H1 (cell line): ENCODE measurements around the gene PIP4K2C. TPM values are rescaled to one million over a fixed set of nuclear protein-coding genes. Genes with fewer than 3 reads are reported as not detected.

Experiments used
- CTCF ChIA-PET: fragments of 300-600 bp; sonication (Branson Sonifier 250); formaldehyde crosslinking; loops from one replicate; lab custom pipeline; 2021; ENCODE audit not compliant: partially characterized antibody; lab: Charles Lee
- POLR2A ChIA-PET: fragments of 300-600 bp; sonication (Branson Sonifier 250); formaldehyde crosslinking; loops from one replicate; lab custom pipeline; 2021; ENCODE audit warnings: inconsistent platforms; ENCODE audit not compliant: partially characterized antibody; lab: Charles Lee
- DNase-seq, 2 experiments: peaks; one replicate each; pipeline versions ENCODE4 v3.0.0 to v3.0.0-alpha.2; 2010 to 2022; ENCODE audit warnings: low spot score in 2 of 2, low read depth in 1 of 2, mixed read lengths in 1 of 2
- FAIRE-seq: peaks from 2 replicates; lab custom pipeline; 2011; peaks lifted over from hg19 to GRCh38; lab: Jason Lieb, UNC
- H2AFZ ChIP-seq: 2 replicates; pipeline ENCODE4 v1.8.1; 2012; ENCODE audit warnings: low read length, inconsistent platforms
- H2AK5ac ChIP-seq: 2 replicates; pipeline ENCODE4 v1.6.1; 2013; ENCODE audit warnings: low read depth, low read length
- H2BK120ac ChIP-seq: replicated peaks from 2 replicates; pipeline ENCODE3; 2013; ENCODE audit warnings: low read depth, low read length, inconsistent platforms
- H2BK12ac ChIP-seq: 2 replicates; pipeline ENCODE4 v1.6.1; 2013; ENCODE audit warnings: low read depth, low read length
- H2BK15ac ChIP-seq: 2 replicates; pipeline ENCODE4 v1.6.1; 2013; ENCODE audit warnings: low read length
- H2BK20ac ChIP-seq: 2 replicates; pipeline ENCODE4 v1.6.1; 2013; ENCODE audit warnings: low read length
- H2BK5ac ChIP-seq: 2 replicates; pipeline ENCODE4 v1.6.1; 2013; ENCODE audit warnings: low read depth, low read length
- H3K14ac ChIP-seq: 2 replicates; pipeline ENCODE4 v1.6.1; 2013; ENCODE audit warnings: inconsistent platforms; ENCODE audit not compliant: insufficient read length
- H3K18ac ChIP-seq: 2 replicates; pipeline ENCODE4 v1.6.1; 2013; ENCODE audit warnings: low read length; ENCODE audit errors: extremely low read depth
- H3K23ac ChIP-seq: 2 replicates; pipeline ENCODE4 v1.6.1; 2013; ENCODE audit warnings: inconsistent platforms; ENCODE audit not compliant: insufficient read length
- H3K23me2 ChIP-seq: 2 replicates; pipeline ENCODE4 v1.6.1; 2013; ENCODE audit warnings: low read depth, low read length
- H3K27ac ChIP-seq: 2 replicates; pipeline ENCODE4 v1.6.1; 2011; ENCODE audit warnings: low read depth, low read length, inconsistent platforms
- H3K27me3 ChIP-seq, 4 experiments: replicated peaks in 1 of 4; 1 replicate in 1 of 4; 2 replicates in 3 of 4; pipeline versions ENCODE4 v1.6.1 to v1.8.1; 2011 to 2013; ENCODE audit warnings: low read length in 3 of 4, mild to moderate bottlenecking in 3 of 4, inconsistent platforms in 2 of 4, mixed read lengths in 2 of 4, moderate library complexity in 1 of 4; ENCODE audit not compliant: control insufficient read depth in 3 of 4, insufficient read depth in 3 of 4; ENCODE audit errors: extremely low read depth in 1 of 4
- H3K36me3 ChIP-seq, 4 experiments: 2 replicates each; pipeline versions ENCODE4 v1.6.1 to v1.8.1; 2011 to 2013; ENCODE audit warnings: mild to moderate bottlenecking in 4 of 4, low read length in 3 of 4, moderate library complexity in 2 of 4, control low read depth in 1 of 4, inconsistent platforms in 1 of 4; ENCODE audit not compliant: insufficient read depth in 4 of 4, control insufficient read depth in 2 of 4
- H3K4ac ChIP-seq: replicated peaks from 2 replicates; pipeline ENCODE3; 2013; ENCODE audit warnings: low read length, low read depth, mixed read lengths, inconsistent platforms; ENCODE audit not compliant: insufficient read length
- H3K4me1 ChIP-seq, 4 experiments: replicated peaks in 1 of 4; 1 replicate in 1 of 4; 2 replicates in 3 of 4; pipeline versions ENCODE4 v1.6.1 to v1.8.1; 2011 to 2013; ENCODE audit warnings: low read length in 3 of 4, inconsistent platforms in 2 of 4, mixed read lengths in 1 of 4; ENCODE audit not compliant: insufficient read depth in 4 of 4, control insufficient read depth in 3 of 4
- H3K4me2 ChIP-seq, 2 experiments: 2 replicates each; pipeline versions ENCODE4 v1.6.1 to v1.8.1; 2011 to 2013; ENCODE audit warnings: low read depth in 2 of 2, low read length in 2 of 2, control low read depth in 1 of 2, inconsistent platforms in 1 of 2, mild to moderate bottlenecking in 1 of 2; ENCODE audit not compliant: insufficient read depth in 1 of 2
- H3K4me3 ChIP-seq, 4 experiments: fragments of 200-600, 300-600 bp in 1 of 4; sonication (generic), shearing (Covaris generic), sonication (Bioruptor Twin) in 1 of 4; 2 replicates each; pipeline versions ENCODE4 v1.5.1 to v1.8.1; 2011 to 2016; ENCODE audit warnings: low read length in 4 of 4, low read depth in 3 of 4, control low read depth in 2 of 4, inconsistent platforms in 2 of 4, mild to moderate bottlenecking in 2 of 4, mixed read lengths in 1 of 4, moderate library complexity in 1 of 4; ENCODE audit not compliant: insufficient read depth in 2 of 4; ENCODE audit errors: extremely low read depth in 1 of 4
- H3K56ac ChIP-seq: replicated peaks from 2 replicates; pipeline ENCODE3; 2013; ENCODE audit warnings: low read depth, mild to moderate bottlenecking, mixed read lengths, low read length, inconsistent platforms; ENCODE audit not compliant: insufficient read length
- H3K79me1 ChIP-seq: 2 replicates; pipeline ENCODE4 v1.6.1; 2013; ENCODE audit warnings: low read depth, low read length, control low read depth
- H3K79me2 ChIP-seq, 2 experiments: 2 replicates each; pipeline versions ENCODE4 v1.6.1 to v1.8.1; 2012 to 2013; ENCODE audit warnings: low read length in 2 of 2, mild to moderate bottlenecking in 2 of 2, inconsistent platforms in 1 of 2; ENCODE audit not compliant: insufficient read depth in 2 of 2, control insufficient read depth in 1 of 2
- H3K9ac ChIP-seq, 4 experiments: replicated peaks in 1 of 4; 1 replicate in 1 of 4; 2 replicates in 3 of 4; pipeline versions ENCODE4 v1.6.1 to v1.8.1; 2011 to 2013; ENCODE audit warnings: low read depth in 3 of 4, low read length in 3 of 4, control low read depth in 2 of 4, mild to moderate bottlenecking in 2 of 4, moderate library complexity in 2 of 4, inconsistent platforms in 1 of 4; ENCODE audit errors: extremely low read depth in 1 of 4
- H3K9me3 ChIP-seq, 2 experiments: 2 replicates each; pipeline versions ENCODE4 v1.6.1 to v1.8.1; 2012 to 2013; ENCODE audit warnings: mild to moderate bottlenecking in 2 of 2, moderate library complexity in 2 of 2, control low read depth in 1 of 2, inconsistent platforms in 1 of 2, low read depth in 1 of 2, low read length in 1 of 2, mixed read lengths in 1 of 2; ENCODE audit not compliant: insufficient read depth in 2 of 2
- H4K20me1 ChIP-seq, 2 experiments: replicated peaks in 1 of 2; 2 replicates each; pipeline versions ENCODE3 to v1.8.1; 2011 to 2013; ENCODE audit warnings: inconsistent platforms in 2 of 2, low read length in 2 of 2, mild to moderate bottlenecking in 1 of 2; ENCODE audit not compliant: insufficient read depth in 2 of 2, control insufficient read depth in 1 of 2
- H4K5ac ChIP-seq: 2 replicates; pipeline ENCODE4 v1.6.1; 2013; ENCODE audit warnings: low read length, low read depth, mixed read lengths, inconsistent platforms; ENCODE audit not compliant: insufficient read length
- H4K8ac ChIP-seq: 2 replicates; pipeline ENCODE4 v1.8.0; 2013; ENCODE audit warnings: mild to moderate bottlenecking, moderate library complexity, low read length, inconsistent platforms; ENCODE audit not compliant: insufficient read depth; ENCODE audit errors: extremely low read depth
- H4K91ac ChIP-seq: replicated peaks from 2 replicates; pipeline ENCODE3; 2013; ENCODE audit warnings: low read length, mixed read lengths, inconsistent platforms; ENCODE audit not compliant: insufficient read length
- ASH2L ChIP-seq: fragments of 200-600, 300-600 bp; sonication (generic); IDR thresholded peaks from one replicate; pipeline ENCODE4 v1.7.1; 2017; ENCODE audit warnings: low read length
- FOSL1 ChIP-seq: IDR thresholded peaks from 2 replicates; pipeline ENCODE4 v1.6.1; 2011; ENCODE audit warnings: mild to moderate bottlenecking, low read depth, low read length, moderate library complexity; ENCODE audit not compliant: insufficient read depth
- GABPA ChIP-seq: IDR thresholded peaks from 2 replicates; pipeline ENCODE4 v1.6.1; 2011; ENCODE audit warnings: mild to moderate bottlenecking, low read length, moderate library complexity, borderline replicate concordance; ENCODE audit not compliant: insufficient read depth
- GTF2F1 ChIP-seq: IDR thresholded peaks from 2 replicates; pipeline ENCODE4 v1.6.1; 2012; ENCODE audit warnings: low read depth, low read length, improper control_type of control experiment, borderline replicate concordance
- MAFK ChIP-seq: IDR thresholded peaks from 2 replicates; pipeline ENCODE4 v1.6.1; 2012; ENCODE audit warnings: low read depth, mild to moderate bottlenecking, improper control_type of control experiment, low read length
- POLR2A ChIP-seq, 2 experiments: IDR thresholded peaks; 1 replicate in 1 of 2; 2 replicates in 1 of 2; pipeline ENCODE4 v1.6.1; 2011; ENCODE audit warnings: low read depth in 2 of 2, low read length in 2 of 2, mild to moderate bottlenecking in 2 of 2; ENCODE audit errors: control extremely low read depth in 1 of 2
- POU5F1 ChIP-seq: IDR thresholded peaks from 2 replicates; pipeline ENCODE4 v1.6.1; 2011; ENCODE audit warnings: low read depth, mild to moderate bottlenecking, low read length, moderate library complexity
- TAF7 ChIP-seq: optimal IDR thresholded peaks from 2 replicates; pipeline ENCODE3; 2011; ENCODE audit warnings: low read depth, mild to moderate bottlenecking, inconsistent platforms, low read length, moderate library complexity, borderline replicate concordance
- TBP ChIP-seq: IDR thresholded peaks from 2 replicates; pipeline ENCODE4 v1.6.1; 2011; ENCODE audit warnings: low read depth, low read length, improper control_type of control experiment
- TEAD4 ChIP-seq: IDR thresholded peaks from 2 replicates; pipeline ENCODE4 v1.6.1; 2012; ENCODE audit warnings: low read depth, low read length, inconsistent platforms, mixed read lengths
- WGBS, 2 experiments: shearing (Covaris generic) in 1 of 2; methylation state at CpG; one replicate each; pipeline versions ENCODE4 v1.1.6 to v1.1.7; 2013 to 2015; ENCODE audit warnings: low lambda C conversion rate in 2 of 2, mixed read lengths in 2 of 2, inconsistent platforms in 1 of 2, low coverage in 1 of 2, missing lambda C conversion rate in 1 of 2; ENCODE audit not compliant: insufficient replicate concordance in 2 of 2, insufficient coverage in 1 of 2, insufficient read length in 1 of 2; ENCODE audit errors: extremely low coverage in 1 of 2, missing lambda C conversion rate in 1 of 2; 5-methylcytosine and 5-hydroxymethylcytosine counted together
- polyA plus RNA-seq, 7 experiments: library from polyadenylated mRNA; depleted of rRNA in 3 of 7; stranded (reverse) in 5 of 7; unstranded in 2 of 7; fragments of >200 nt in 5 of 7; fragments of 200-250 nt in 2 of 7; gene quantifications; 1 replicate in 5 of 7; 2 replicates in 1 of 7; 4 replicates in 1 of 7; pipeline versions ENCODE4 v1.2.1 to v1.2.3, GENCODE V29; 2011 to 2013; ENCODE audit warnings: missing spikeins in 2 of 7, mixed read lengths in 2 of 7
- total RNA-seq: library from RNA; stranded (reverse); fragmentation: NEBNext Ultra II Directional; extraction: Animal tissue kit (Norgen Biotek cat#: 25700); gene quantifications from 2 replicates; pipeline ENCODE4 v1.2.1, GENCODE V29; 2021

PIP4K2C gene
- total and polyA plus RNA-seq, 2 of the 8 experiments (the other 6 are each of a cell fraction or from before 2014, with no cell fraction given): 25.0 to 27.1 TPM

DNA sequence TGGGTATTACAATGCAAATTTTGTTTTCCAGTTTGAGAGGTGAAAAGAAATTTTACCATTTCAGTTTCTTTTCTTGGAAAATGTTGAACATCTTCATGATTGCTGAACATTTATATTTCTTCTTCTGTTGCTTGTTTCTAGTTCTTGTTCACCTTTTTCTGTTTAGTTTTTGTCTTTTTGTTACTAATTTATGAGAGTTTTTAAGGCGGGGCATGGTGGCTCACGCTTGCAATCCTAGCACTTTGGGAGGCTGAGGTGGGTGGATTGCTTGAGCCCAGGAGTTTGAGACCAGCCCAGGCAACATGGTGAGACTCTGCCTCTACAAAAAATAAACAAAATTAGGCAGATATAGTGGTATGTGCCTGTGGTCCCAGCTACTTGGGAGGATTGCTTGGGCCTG is 30.5 kb upstream of the PIP4K2C start:
- TF ChIP-seq TBP: no peak
- no peak for TF ChIP-seq GTF2F1
- no peak for TF ChIP-seq POU5F1
- no peak for TF ChIP-seq TAF7
- no peak for TF ChIP-seq ASH2L
- no peak for TF ChIP-seq TEAD4
- no peak for TF ChIP-seq MAFK
- no peak for TF ChIP-seq FOSL1
- TF ChIP-seq GABPA: no peak
- no peak for TF ChIP-seq POLR2A (IDR thresholded peaks at IDR 0.05; ENCODE audit: control extremely low read depth in 1 of 2, low read depth in 2 of 2, low read length in 2 of 2)
- TF ChIP-seq, all 59 proteins: peak for 0
- Histone ChIP-seq H3K23me2 (no peaks in the 10 kb centered on the region; the same call in 1 of the 2 replicates), H4K20me1 (peaks cover 0 to 2% of the 10 kb centered on the region in 2 experiments), H3K79me2 (peaks cover 0 to 4% of the 10 kb centered on the region in 2 experiments; a peak in 1 of 4 replicates), H2BK15ac (no peak overlapping the region), H3K23ac (no peak overlapping the region), H2BK5ac (no peak overlapping the region), H3K4me1 (no peaks in the 10 kb centered on the region), H3K56ac (no peak overlapping the region), H3K14ac (no peak overlapping the region), H4K8ac (no peak overlapping the region), H3K9ac (no peak overlapping the region), H3K4ac (no peak overlapping the region), H2BK120ac (no peak overlapping the region), H3K27ac (no peak overlapping the region), H3K4me2 (no peak overlapping the region), H3K18ac (no peak overlapping the region), H2BK20ac (no peak overlapping the region), H2AFZ (no peak overlapping the region), H3K36me3 (peaks cover 2 to 18% (median 13%) of the 10 kb centered on the region in 4 experiments; a peak in 5 of 8 replicates), H3K27me3 (no peaks in the 10 kb centered on the region), H2BK12ac (no peak overlapping the region), H3K9me3 (no peaks in the 10 kb centered on the region), H4K5ac (no peak overlapping the region), H2AK5ac (no peak overlapping the region), H3K4me3 (no peak overlapping the region), H3K79me1 (peaks cover 3% of the 10 kb centered on the region; the same call in 1 of the 2 replicates), H4K91ac (no peak overlapping the region)
- no peak for FAIRE-seq
- CTCF ChIA-PET: interaction anchor here (1.0 to 1.6 kb wide), 3 partner anchors 14 to 56 kb away, joined by 3 to 4 read pairs (median 4); no protein-coding TSS in a partner anchor
- WGBS, 2 experiments: 92% methylated on average over 2 of the region's 2 CpGs; no CpG with 5 or more reads in 1 of the 2 experiments
- DNase-seq: no peak
- POLR2A ChIA-PET: interaction anchor here (0.6 kb wide), 1 partner anchor 23 kb away, joined by 3 read pairs; no protein-coding TSS in a partner anchor
